Smooth muscle cell (in vitro differentiated cells): ENCODE data around the gene TMEM52. TPM values are rescaled to one million over a fixed set of nuclear protein-coding genes. Genes with fewer than 3 reads are reported as not detected.

ENCODE experiments used
- DNase-seq: peaks from one replicate; lab custom pipeline; 2025; ENCODE audit not compliant: unreplicated experiment; lab: John Stamatoyannopoulos, UW
- H2AFZ ChIP-seq: fragments of 200-600 bp; sonication (generic); 2 replicates; pipeline ENCODE4 v1.6.0; 2016; ENCODE audit warnings: antibody characterized with exemption, low read depth, mild to moderate bottlenecking
- H3F3A ChIP-seq: fragments of 200-600 bp; sonication (generic); 2 replicates; pipeline ENCODE4 v1.6.0; 2017; ENCODE audit warnings: antibody characterized with exemption, low read depth
- H3K27ac ChIP-seq: fragments of 200-600 bp; sonication (generic); 2 replicates; pipeline ENCODE4 v1.5.1; 2016; ENCODE audit warnings: low read depth, mild to moderate bottlenecking
- H3K27me3 ChIP-seq: fragments of 200-600 bp; sonication (generic); 2 replicates; pipeline ENCODE4 v1.6.1; 2016; ENCODE audit warnings: low read depth, mild to moderate bottlenecking
- H3K36me3 ChIP-seq: fragments of 200-600 bp; sonication (generic); 2 replicates; pipeline ENCODE4 v1.5.1; 2016; ENCODE audit warnings: low read depth
- H3K4me1 ChIP-seq: fragments of 200-600 bp; sonication (generic); 2 replicates; pipeline ENCODE4 v1.5.1; 2016; ENCODE audit warnings: low read depth
- H3K4me2 ChIP-seq: fragments of 200-600 bp; sonication (generic); 2 replicates; pipeline ENCODE4 v1.6.0; 2016; ENCODE audit warnings: mild to moderate bottlenecking
- H3K4me3 ChIP-seq: fragments of 200-600 bp; sonication (generic); 2 replicates; pipeline ENCODE4 v1.5.1; 2016; ENCODE audit warnings: mild to moderate bottlenecking
- H3K79me2 ChIP-seq: fragments of 200-600 bp; sonication (generic); 2 replicates; pipeline ENCODE4 v1.6.0; 2016; ENCODE audit warnings: low read depth, mild to moderate bottlenecking
- H3K9ac ChIP-seq: fragments of 200-600 bp; sonication (generic); 2 replicates; pipeline ENCODE4 v1.6.0; 2016; ENCODE audit warnings: low read depth
- H3K9me3 ChIP-seq: fragments of 200-600 bp; sonication (generic); replicated peaks from 2 replicates; pipeline ENCODE4 v1.5.1; 2016; ENCODE audit warnings: low read depth
- H4K20me1 ChIP-seq: fragments of 200-600 bp; sonication (generic); 2 replicates; pipeline ENCODE4 v1.6.0; 2016; ENCODE audit warnings: low read depth
- WGBS: methylation state at CpG from one replicate; pipeline ENCODE4 v1.1.7; 2016; ENCODE audit warnings: low lambda C conversion rate; 5-methylcytosine and 5-hydroxymethylcytosine counted together
- polyA plus RNA-seq: library from polyadenylated mRNA; unstranded; fragments of >200 nt; fragmentation: Nextera tagmentation; extraction: Ambion mirVana; gene quantifications from 2 replicates; pipeline ENCODE4 v1.2.1, GENCODE V29; 2016
- total RNA-seq: library from RNA; depleted of rRNA; stranded (reverse); fragments of >200 nt; gene quantifications from 2 replicates; pipeline ENCODE4 v1.2.3, GENCODE V29; 2014
- TF ChIP-seq, protein P1 (sequence below): fragments of 200-600 bp; sonication (generic); IDR thresholded peaks from 2 replicates; pipeline ENCODE4 v1.5.1; 2017; ENCODE audit warnings: borderline replicate concordance, mild to moderate bottlenecking, antibody characterized with exemption; ENCODE audit not compliant: insufficient read depth, poor library complexity, severe bottlenecking

TMEM52 gene
- total and polyA plus RNA-seq, 2 experiments from 2014 or later: 0.18 to 1.7 TPM

DNA sequence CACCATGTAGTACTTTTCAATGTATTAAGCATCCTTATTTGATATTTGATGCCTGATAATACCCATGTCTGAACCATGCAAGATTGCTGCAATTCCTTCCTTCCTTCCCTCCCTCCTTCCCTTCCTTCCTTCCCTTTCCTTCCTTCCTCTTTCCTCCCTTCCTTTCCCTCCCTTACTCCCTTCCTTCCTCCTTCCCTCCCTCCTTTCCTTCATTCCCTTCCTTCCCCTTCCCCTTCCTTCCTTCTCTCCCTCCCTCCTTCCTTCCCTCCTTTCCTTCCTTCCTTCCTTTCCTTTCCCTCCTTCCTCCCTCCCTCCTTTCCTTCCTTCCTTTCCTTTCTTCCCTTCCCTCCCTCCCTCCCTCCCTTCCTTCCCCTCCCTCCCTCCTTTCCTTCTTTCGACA, 29.7 kb upstream of the TMEM52 start:
- Histone ChIP-seq H3K4me3 (no peak overlapping the region), H3K4me1 (no peaks in the 10 kb centered on the region), H2AFZ (no peak overlapping the region), H3K4me2 (no peak overlapping the region), H3K36me3 (no peaks in the 10 kb centered on the region), H3K27me3 (no peaks in the 10 kb centered on the region), H3K27ac (no peak overlapping the region), H3K9ac (no peak overlapping the region), H4K20me1 (no peaks in the 10 kb centered on the region), H3K9me3 (no peaks in the 10 kb centered on the region), H3K79me2 (no peaks in the 10 kb centered on the region), H3F3A (no peaks in the 10 kb centered on the region)
- no peak for DNase-seq
- TF ChIP-seq, protein P1, sequence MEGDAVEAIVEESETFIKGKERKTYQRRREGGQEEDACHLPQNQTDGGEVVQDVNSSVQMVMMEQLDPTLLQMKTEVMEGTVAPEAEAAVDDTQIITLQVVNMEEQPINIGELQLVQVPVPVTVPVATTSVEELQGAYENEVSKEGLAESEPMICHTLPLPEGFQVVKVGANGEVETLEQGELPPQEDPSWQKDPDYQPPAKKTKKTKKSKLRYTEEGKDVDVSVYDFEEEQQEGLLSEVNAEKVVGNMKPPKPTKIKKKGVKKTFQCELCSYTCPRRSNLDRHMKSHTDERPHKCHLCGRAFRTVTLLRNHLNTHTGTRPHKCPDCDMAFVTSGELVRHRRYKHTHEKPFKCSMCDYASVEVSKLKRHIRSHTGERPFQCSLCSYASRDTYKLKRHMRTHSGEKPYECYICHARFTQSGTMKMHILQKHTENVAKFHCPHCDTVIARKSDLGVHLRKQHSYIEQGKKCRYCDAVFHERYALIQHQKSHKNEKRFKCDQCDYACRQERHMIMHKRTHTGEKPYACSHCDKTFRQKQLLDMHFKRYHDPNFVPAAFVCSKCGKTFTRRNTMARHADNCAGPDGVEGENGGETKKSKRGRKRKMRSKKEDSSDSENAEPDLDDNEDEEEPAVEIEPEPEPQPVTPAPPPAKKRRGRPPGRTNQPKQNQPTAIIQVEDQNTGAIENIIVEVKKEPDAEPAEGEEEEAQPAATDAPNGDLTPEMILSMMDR: no peak
- no CpG with 5 or more reads among the region's 1 CpG for WGBS

DNA sequence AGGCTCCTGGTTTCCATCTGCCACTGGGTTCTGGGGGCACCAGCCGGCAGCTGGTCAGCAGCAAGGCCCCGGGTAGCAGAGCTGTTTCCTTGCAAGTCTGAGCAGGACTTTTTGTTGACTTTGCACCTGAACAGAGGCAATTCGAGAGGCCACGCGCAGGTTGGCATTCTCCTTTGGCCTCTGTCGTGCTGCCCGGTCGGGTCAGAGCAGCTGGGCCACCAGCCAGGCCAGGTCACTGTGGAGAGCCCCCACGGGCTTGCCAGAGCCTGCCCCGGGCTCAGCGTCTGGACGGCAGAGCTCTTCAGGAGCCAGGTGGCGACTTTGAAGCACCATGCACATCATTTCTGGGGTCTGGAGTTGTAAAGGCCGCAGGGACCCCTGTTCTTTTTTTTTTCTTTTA, 28.4 kb upstream of the TMEM52 start:
- H3K4me2 ChIP-seq: no peak overlapping the region
- H2AFZ ChIP-seq: no peak overlapping the region
- no peak for DNase-seq
- H3K27ac ChIP-seq: no peak overlapping the region
- H3K4me1 ChIP-seq: no peaks in the 10 kb centered on the region
- no peak overlapping the region for H3K4me3 ChIP-seq
- 77% methylated on average over 14 of the region's 14 CpGs for WGBS
- no peaks in the 10 kb centered on the region for H3K79me2 ChIP-seq
- TF ChIP-seq, protein P1: no peak
- H3K27me3 ChIP-seq: no peaks in the 10 kb centered on the region
- no peaks in the 10 kb centered on the region for H3K36me3 ChIP-seq
- H3F3A ChIP-seq: no peaks in the 10 kb centered on the region
- H3K9ac ChIP-seq: no peak overlapping the region
- H3K9me3 ChIP-seq: no peaks in the 10 kb centered on the region
- no peaks in the 10 kb centered on the region for H4K20me1 ChIP-seq

DNA sequence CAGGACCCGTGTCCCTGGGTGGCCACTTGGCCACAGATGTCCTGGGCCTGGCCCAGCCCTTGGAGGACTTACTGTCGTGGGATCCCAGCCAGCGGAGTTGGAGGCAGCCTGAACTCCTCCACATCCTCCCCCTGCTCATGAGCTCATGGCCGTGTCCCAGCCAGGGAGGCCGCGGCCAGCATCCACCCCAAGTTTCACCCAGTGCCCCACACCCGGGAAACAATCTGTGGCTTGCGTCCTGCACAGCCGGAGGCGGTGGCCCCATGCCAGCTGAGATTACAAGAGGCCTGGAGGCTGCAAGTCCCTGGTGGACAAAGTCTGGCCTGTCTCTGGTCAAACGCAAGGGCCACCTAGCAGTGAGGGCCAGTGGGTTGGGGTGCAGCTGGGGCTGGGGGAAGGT, 27.5 kb upstream of the TMEM52 start:
- Histone ChIP-seq H3K27me3 (no peaks in the 10 kb centered on the region), H3K27ac (no peak overlapping the region), H3K79me2 (no peaks in the 10 kb centered on the region), H3K9me3 (no peaks in the 10 kb centered on the region), H3K4me3 (no peak overlapping the region), H3K9ac (no peak overlapping the region), H3K4me1 (no peaks in the 10 kb centered on the region), H3K4me2 (no peak overlapping the region), H3F3A (no peaks in the 10 kb centered on the region), H2AFZ (no peak overlapping the region), H3K36me3 (no peaks in the 10 kb centered on the region), H4K20me1 (no peaks in the 10 kb centered on the region)
- TF ChIP-seq, protein P1: no peak
- no peak for DNase-seq
- WGBS: 72% methylated on average over 11 of the region's 11 CpGs

DNA sequence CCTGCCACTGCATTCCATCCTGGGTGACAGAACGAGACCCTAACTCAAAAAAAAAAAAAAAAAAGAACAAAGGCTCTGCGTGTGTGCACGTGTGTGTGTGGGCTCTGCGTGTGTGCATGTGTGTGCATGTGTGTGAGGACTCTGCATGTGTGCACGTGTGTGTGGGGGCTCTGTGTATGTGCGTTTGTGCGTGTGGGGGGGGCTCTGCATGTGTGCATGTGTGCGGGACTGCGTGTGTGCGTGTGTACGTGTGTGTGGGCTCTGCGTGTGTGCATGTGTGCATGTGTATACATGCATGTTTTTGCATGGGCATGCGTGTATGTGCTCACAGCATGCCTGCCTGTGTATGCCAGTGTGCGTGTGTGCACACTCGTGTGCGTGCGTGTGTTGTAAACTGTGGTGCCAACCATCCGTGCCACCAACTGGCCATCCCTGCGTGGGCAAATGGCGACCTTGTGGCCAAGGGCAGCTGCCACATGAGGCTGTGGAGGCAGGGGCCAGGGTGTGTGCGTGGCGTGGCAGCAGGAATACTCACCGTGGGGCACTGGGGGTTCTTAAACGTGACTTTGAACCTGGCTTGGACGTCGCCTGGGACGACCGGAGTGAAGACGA, 26.8 kb upstream of the TMEM52 start:
- no peak overlapping the region for H3K27ac ChIP-seq
- H3K27me3 ChIP-seq: no peaks in the 10 kb centered on the region
- DNase-seq: no peak
- no peaks in the 10 kb centered on the region for H3K36me3 ChIP-seq
- no peak overlapping the region for H2AFZ ChIP-seq
- no peaks in the 10 kb centered on the region for H3K79me2 ChIP-seq
- H3K9me3 ChIP-seq: no peaks in the 10 kb centered on the region
- H3K4me2 ChIP-seq: no peak overlapping the region
- no peaks in the 10 kb centered on the region for H3F3A ChIP-seq
- WGBS: 94% methylated on average over 29 of the region's 29 CpGs
- no peak overlapping the region for H3K4me3 ChIP-seq
- no peak overlapping the region for H3K9ac ChIP-seq
- H4K20me1 ChIP-seq: no peaks in the 10 kb centered on the region
- no peaks in the 10 kb centered on the region for H3K4me1 ChIP-seq
- TF ChIP-seq, protein P1: no peak
